Tibial nerve (tissue), 4 donors: ENCODE measurements around the gene USP47. TPM values are rescaled to one million over a fixed set of nuclear protein-coding genes. Genes with fewer than 3 reads are reported as not detected.

Experiments used
- DNase-seq, 2 donors: peaks; one replicate each; pipeline ENCODE4 v3.0.0-alpha.2; 2019; ENCODE audit warnings: low spot score in 2 of 2
- H3K27ac ChIP-seq, 4 donors: fragments of 200-600 bp; sonication (generic) in 3 of 4; one replicate each; pipeline ENCODE4 v1.5.1; 2017 to 2019; ENCODE audit warnings: mild to moderate bottlenecking in 1 of 4
- H3K27me3 ChIP-seq, 2 donors: fragments of 200-600 bp; sonication (generic) in 1 of 2; one replicate each; pipeline versions ENCODE4 v1.5.1 to v1.6.0; 2017 to 2019
- H3K36me3 ChIP-seq, 3 donors: fragments of 200-600 bp; sonication (generic); one replicate each; pipeline ENCODE4 v1.5.1; 2018 to 2019
- H3K4me1 ChIP-seq, 4 donors: fragments of 200-600 bp; sonication (generic) in 3 of 4; one replicate each; pipeline ENCODE4 v1.5.1; 2017 to 2019
- H3K4me3 ChIP-seq, 4 donors: fragments of 200-600 bp; sonication (generic) in 3 of 4; one replicate each; pipeline ENCODE4 v1.5.1; 2017 to 2019; ENCODE audit warnings: mild to moderate bottlenecking in 1 of 4, moderate library complexity in 1 of 4
- H3K9me3 ChIP-seq, 4 donors: fragments of 200-600 bp; sonication (generic) in 3 of 4; one replicate each; pipeline ENCODE4 v1.5.1; 2017 to 2019
- EP300 ChIP-seq, 2 donors: sonication (generic); formaldehyde crosslinking; IDR thresholded peaks; one replicate each; pipeline ENCODE4 v1.6.1; 2017; ENCODE audit warnings: antibody characterized with exemption in 2 of 2, mild to moderate bottlenecking in 1 of 2
- POLR2A ChIP-seq, 2 donors: fragments of 450-650 bp; IDR thresholded peaks; one replicate each; pipeline ENCODE4 v1.6.1; 2017; ENCODE audit warnings: antibody characterized with exemption in 2 of 2, mild to moderate bottlenecking in 2 of 2, moderate library complexity in 2 of 2
- WGBS, 2 donors: methylation state at CpG; one replicate each; pipeline ENCODE4 v1.1.5; 2018; 5-methylcytosine and 5-hydroxymethylcytosine counted together
- total RNA-seq, 4 donors: library from RNA; depleted of rRNA; stranded (reverse); fragments of >200 nt; gene quantifications; one replicate each; pipeline ENCODE4 v1.1.0, GENCODE V29; 2016
- TF ChIP-seq, protein P1 (sequence below), 5 experiments: fragments of 200-600 bp in 3 of 5; fragments of 450-650 bp in 2 of 5; sonication (generic) in 3 of 5; IDR thresholded peaks; one replicate each; pipeline ENCODE4 v1.5.1; 2016 to 2019; ENCODE audit warnings: antibody characterized with exemption in 5 of 5, mild to moderate bottlenecking in 3 of 5, moderate library complexity in 2 of 5

The USP47 gene
- total RNA-seq, 4 donors from 2014 or later = 63.3 to 91.8 (median 84.5) TPM

DNA sequence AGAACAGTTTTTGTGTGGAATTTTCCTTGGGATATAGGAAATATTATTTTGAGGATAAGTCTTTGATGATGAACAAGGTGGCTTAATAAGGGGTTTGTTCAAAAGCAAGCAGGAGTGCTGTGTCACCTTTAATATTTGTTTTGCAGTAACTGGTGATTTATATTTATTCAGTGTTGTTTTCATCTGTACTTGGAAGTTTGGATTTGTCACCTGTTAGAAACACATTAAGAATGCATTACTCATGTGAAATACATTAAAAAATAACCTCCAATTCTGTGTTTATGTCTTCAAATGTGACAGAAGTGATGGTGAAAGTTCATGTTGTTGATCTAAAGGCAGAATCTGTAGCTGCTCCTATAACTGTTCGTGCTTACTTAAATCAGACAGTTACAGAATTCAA is 96.2 kb downstream of the USP47 start:
- Histone ChIP-seq H3K9me3 (no peaks in the 10 kb centered on the region), H3K36me3 (peaks cover 0 to 72% (median 0%) of the 10 kb centered on the region in 3 donors), H3K27me3 (no peaks in the 10 kb centered on the region), H3K4me1 (no peaks in the 10 kb centered on the region), H3K4me3 (no peak overlapping the region), H3K27ac (no peak overlapping the region)
- TF ChIP-seq, protein P1, sequence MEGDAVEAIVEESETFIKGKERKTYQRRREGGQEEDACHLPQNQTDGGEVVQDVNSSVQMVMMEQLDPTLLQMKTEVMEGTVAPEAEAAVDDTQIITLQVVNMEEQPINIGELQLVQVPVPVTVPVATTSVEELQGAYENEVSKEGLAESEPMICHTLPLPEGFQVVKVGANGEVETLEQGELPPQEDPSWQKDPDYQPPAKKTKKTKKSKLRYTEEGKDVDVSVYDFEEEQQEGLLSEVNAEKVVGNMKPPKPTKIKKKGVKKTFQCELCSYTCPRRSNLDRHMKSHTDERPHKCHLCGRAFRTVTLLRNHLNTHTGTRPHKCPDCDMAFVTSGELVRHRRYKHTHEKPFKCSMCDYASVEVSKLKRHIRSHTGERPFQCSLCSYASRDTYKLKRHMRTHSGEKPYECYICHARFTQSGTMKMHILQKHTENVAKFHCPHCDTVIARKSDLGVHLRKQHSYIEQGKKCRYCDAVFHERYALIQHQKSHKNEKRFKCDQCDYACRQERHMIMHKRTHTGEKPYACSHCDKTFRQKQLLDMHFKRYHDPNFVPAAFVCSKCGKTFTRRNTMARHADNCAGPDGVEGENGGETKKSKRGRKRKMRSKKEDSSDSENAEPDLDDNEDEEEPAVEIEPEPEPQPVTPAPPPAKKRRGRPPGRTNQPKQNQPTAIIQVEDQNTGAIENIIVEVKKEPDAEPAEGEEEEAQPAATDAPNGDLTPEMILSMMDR (IDR thresholded peaks at IDR 0.05) = no peak
- no peak for TF ChIP-seq EP300 (IDR thresholded peaks at IDR 0.05)
- TF ChIP-seq POLR2A (IDR thresholded peaks at IDR 0.05) = no peak
- DNase-seq = no peak
- 97 to 98% methylated on average over 1 of the region's 1 CpG for WGBS, 2 donors

DNA sequence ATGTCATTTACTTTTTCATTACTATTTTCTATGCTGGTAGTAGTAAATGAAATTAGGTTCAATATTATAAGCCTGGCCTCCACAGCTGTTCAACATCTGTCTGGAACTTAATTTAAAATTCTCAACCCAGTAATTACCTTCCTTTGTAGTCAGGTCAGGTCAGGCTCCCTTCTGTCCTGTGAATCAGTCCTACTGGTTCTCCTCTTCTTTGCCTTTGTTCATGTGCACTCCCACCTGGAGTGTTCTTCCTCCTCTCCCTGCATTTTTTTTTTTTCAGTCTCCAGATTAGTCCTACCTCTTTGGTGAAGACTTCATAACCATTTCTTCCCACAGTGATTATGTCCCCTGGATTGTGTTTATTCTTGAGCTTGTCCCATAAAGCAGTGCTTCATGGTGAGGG is 98.8 kb downstream of the USP47 start:
- DNase-seq = no peak
- no peaks in the 10 kb centered on the region for H3K4me1 ChIP-seq
- H3K36me3 ChIP-seq = peaks cover 0 to 66% (median 0%) of the 10 kb centered on the region in 3 donors
- H3K9me3 ChIP-seq = no peaks in the 10 kb centered on the region
- no peaks in the 10 kb centered on the region for H3K27me3 ChIP-seq
- TF ChIP-seq POLR2A (IDR thresholded peaks at IDR 0.05) = no peak
- no peak for TF ChIP-seq EP300 (IDR thresholded peaks at IDR 0.05)
- TF ChIP-seq, protein P1 (IDR thresholded peaks at IDR 0.05) = no peak
- H3K4me3 ChIP-seq = no peak overlapping the region
- no peak overlapping the region for H3K27ac ChIP-seq

DNA sequence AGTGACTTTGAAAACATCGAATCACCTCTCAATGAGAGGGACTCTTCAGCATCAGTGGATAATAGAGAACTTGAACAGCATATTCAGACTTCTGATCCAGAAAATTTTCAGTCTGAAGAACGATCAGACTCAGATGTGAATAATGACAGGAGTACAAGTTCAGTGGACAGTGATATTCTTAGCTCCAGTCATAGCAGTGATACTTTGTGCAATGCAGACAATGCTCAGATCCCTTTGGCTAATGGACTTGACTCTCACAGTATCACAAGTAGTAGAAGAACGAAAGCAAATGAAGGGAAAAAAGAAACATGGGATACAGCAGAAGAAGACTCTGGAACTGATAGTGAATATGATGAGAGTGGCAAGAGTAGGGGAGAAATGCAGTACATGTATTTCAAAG is 100.9 kb downstream of the USP47 start:
- H3K27ac ChIP-seq = no peak overlapping the region
- H3K4me1 ChIP-seq = peaks cover 0 to 3% (median 0%) of the 10 kb centered on the region in 4 donors
- no peak for DNase-seq
- TF ChIP-seq EP300 (IDR thresholded peaks at IDR 0.05) = no peak
- TF ChIP-seq, protein P1 (IDR thresholded peaks at IDR 0.05) = no peak
- H3K27me3 ChIP-seq = no peaks in the 10 kb centered on the region
- H3K9me3 ChIP-seq = no peaks in the 10 kb centered on the region
- peaks cover 0 to 71% (median 0%) of the 10 kb centered on the region in 3 donors for H3K36me3 ChIP-seq
- no peak overlapping the region for H3K4me3 ChIP-seq
- 88 to 90% methylated on average over 3 of the region's 3 CpGs for WGBS, 2 donors

DNA sequence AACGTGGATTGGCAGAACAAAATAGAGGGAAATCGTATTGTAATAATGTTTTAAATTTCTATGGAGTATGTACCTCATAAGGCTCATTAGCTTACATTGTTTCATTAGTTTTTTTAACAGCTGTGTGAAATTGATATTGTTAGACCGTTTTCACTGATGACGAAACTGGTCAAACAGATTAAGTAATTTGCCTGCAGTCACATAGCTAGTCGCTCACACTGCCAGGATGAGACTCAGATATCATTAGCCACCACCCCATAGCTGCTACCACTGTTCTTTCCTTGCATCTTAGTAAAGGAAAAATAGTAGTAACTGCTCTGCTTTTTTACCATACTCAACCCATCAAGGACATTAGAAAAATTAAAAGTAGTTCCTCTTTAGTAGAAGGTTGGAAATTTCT is 102.7 kb downstream of the USP47 start:
- H3K27ac ChIP-seq = no peak overlapping the region
- TF ChIP-seq, protein P1 (IDR thresholded peaks at IDR 0.05) = no peak
- TF ChIP-seq EP300 (IDR thresholded peaks at IDR 0.05) (no peak), POLR2A (IDR thresholded peaks at IDR 0.05) (no peak)
- 87 to 95% methylated on average over 5 of the region's 5 CpGs for WGBS, 2 donors
- peaks cover 0 to 16% (median 0%) of the 10 kb centered on the region in 4 donors for H3K4me1 ChIP-seq
- no peaks in the 10 kb centered on the region for H3K9me3 ChIP-seq
- H3K4me3 ChIP-seq = no peak overlapping the region
- no peak for DNase-seq
- no peaks in the 10 kb centered on the region for H3K27me3 ChIP-seq
- peaks cover 0 to 64% (median 0%) of the 10 kb centered on the region in 3 donors for H3K36me3 ChIP-seq

DNA sequence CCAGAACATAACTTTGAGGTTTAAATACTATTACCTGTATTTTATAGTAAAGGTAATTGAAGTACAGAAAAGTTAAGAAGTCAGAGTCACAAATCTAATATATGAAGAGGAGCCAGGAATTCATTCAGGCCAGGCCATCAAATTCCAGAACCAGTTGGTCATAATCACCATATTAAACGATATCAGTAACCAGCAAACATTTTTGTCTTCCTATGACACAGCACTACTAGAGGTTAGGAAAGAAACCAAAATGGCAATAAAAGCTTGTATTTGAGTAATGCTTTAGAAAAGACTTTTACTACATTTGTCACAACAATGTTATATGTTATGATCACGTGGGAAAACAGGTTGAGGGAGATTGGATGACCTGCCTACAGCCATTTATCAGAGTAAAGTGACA is 104.4 kb downstream of the USP47 start:
- Histone ChIP-seq H3K4me3 (no peak overlapping the region), H3K4me1 (peaks cover 0 to 16% (median 0%) of the 10 kb centered on the region in 4 donors), H3K27me3 (no peaks in the 10 kb centered on the region), H3K27ac (no peak overlapping the region), H3K36me3 (peaks cover 0 to 65% (median 0%) of the 10 kb centered on the region in 3 donors), H3K9me3 (no peaks in the 10 kb centered on the region)
- TF ChIP-seq POLR2A (IDR thresholded peaks at IDR 0.05) = no peak
- no peak for TF ChIP-seq EP300 (IDR thresholded peaks at IDR 0.05)
- TF ChIP-seq, protein P1 (IDR thresholded peaks at IDR 0.05) = no peak
- DNase-seq = no peak
- 85% methylated on average over 2 of the region's 2 CpGs for WGBS, 2 donors
